ENCODE data around the gene CCDC106.

The CCDC106 gene

DNA sequence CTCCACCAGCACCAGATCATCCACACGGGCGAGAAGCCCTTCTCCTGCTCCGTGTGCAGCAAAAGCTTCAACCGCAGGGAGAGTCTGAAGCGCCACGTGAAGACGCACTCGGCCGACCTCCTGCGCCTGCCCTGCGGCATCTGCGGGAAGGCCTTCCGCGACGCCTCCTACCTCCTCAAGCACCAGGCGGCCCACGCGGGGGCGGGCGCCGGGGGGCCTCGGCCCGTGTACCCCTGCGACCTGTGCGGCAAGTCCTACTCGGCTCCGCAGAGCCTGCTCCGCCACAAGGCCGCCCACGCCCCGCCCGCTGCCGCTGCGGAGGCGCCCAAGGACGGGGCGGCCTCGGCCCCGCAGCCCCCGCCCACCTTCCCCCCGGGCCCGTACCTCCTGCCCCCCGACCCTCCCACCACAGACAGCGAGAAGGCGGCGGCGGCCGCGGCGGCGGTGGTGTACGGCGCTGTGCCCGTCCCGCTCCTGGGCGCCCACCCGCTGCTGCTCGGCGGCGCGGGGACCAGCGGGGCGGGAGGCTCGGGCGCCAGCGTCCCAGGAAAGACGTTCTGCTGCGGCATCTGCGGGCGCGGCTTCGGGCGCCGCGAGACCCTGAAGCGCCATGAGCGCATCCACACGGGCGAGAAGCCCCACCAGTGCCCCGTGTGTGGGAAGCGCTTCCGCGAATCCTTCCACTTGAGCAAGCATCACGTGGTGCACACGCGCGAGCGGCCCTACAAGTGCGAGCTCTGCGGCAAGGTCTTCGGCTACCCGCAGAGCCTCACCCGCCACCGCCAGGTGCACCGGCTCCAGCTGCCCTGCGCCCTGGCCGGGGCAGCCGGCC lies 33.1 kb upstream of the CCDC106 start:
- no peak for DNase-seq

DNA sequence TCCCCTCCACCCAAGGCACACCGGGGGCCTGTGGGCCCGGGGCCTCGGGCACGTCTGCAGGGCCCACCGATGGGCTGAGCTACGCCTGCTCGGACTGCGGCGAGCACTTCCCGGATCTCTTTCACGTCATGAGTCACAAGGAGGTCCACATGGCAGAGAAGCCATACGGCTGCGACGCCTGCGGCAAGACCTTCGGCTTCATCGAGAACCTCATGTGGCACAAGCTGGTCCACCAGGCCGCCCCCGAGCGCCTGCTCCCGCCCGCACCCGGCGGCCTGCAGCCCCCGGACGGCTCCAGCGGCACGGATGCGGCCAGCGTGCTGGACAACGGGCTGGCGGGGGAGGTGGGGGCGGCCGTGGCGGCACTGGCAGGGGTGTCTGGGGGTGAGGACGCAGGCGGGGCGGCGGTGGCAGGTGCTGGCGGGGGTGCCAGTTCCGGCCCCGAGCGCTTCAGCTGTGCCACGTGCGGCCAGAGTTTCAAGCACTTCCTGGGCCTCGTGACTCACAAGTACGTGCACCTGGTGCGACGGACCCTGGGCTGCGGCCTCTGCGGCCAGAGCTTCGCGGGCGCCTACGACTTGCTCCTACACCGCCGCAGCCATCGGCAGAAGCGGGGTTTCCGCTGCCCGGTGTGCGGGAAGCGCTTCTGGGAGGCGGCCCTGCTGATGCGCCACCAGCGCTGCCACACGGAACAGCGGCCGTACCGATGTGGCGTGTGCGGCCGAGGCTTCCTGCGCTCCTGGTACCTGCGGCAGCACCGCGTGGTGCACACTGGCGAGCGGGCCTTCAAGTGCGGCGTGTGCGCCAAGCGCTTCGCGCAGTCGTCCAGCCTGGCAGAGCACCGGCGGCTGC lies 32.2 kb upstream of the CCDC106 start:
- no peak for DNase-seq

DNA sequence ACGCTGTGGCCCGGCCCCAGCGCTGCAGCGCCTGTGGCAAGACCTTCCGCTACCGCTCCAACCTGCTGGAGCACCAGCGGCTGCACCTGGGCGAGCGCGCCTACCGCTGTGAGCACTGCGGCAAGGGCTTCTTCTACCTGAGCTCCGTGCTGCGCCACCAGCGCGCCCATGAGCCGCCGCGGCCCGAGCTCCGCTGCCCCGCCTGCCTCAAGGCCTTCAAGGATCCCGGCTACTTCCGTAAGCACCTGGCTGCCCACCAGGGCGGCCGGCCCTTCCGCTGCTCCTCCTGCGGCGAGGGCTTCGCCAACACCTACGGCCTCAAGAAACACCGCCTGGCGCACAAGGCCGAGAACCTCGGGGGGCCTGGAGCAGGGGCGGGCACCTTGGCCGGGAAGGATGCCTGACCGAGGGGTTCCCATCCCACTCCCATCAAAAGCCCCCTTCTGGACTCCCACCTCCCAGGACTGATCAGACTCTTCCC lies 31.6 kb upstream of the CCDC106 start:
- DNase-seq: no peak

DNA sequence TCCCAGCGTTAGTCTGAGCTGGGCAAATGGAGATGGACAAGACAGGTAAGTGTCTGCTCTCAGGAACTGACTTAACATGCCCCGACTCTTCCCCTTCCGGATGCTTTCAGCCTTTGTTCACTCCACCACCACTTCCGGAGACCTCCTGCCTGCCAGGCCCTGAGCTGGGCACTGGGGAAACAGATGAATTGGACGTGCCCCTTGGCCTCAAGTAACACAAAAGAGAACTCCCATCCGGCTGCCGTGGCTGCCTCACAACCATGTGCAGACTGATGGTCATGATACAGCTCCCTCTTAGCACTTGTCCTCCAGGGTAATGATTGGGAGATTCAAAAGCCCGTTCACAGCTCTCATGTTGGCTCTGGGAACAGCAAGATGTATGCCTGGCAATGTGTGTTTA lies 30.6 kb upstream of the CCDC106 start:
- DNase-seq: no peak

DNA sequence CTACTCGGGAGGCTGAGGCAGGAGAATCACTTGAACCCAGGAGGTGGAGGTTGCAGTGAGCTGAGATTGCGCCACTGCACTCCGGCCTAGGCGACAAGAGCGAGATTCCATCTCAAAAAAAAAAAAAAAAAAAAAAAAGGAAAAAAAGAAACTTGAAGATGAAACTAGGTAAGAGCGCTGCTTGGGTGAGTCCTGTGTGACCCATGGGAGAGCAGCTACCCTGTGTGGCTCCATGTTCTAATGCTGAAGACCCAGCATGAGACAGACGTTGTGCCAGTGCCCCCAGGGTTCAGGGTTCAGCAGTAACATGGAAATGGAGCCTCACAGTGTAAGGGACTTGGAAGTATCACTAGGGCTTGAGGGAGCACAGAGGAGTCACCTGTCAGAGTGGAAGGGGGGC lies 29.6 kb upstream of the CCDC106 start:
- no peak for DNase-seq

DNA sequence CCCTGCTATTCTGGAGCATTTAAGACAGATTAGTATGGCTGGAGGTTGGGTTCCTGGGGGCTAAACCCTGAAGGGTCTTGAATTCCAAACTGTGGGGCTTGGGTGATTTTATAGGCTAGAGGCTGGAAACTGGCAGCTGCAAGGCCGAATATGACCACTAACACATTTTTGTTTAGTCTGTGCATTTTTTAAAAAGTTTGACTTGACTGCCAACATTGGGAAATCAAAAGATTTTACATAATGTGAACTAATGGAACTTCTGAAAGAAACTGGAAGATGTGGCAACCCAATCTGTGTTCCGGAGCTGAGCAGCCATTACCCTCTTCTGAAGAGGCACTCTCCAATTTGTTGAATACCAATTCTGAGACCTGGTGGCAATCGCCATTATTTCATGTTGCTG lies 28.7 kb upstream of the CCDC106 start:
- DNase-seq: no peak

DNA sequence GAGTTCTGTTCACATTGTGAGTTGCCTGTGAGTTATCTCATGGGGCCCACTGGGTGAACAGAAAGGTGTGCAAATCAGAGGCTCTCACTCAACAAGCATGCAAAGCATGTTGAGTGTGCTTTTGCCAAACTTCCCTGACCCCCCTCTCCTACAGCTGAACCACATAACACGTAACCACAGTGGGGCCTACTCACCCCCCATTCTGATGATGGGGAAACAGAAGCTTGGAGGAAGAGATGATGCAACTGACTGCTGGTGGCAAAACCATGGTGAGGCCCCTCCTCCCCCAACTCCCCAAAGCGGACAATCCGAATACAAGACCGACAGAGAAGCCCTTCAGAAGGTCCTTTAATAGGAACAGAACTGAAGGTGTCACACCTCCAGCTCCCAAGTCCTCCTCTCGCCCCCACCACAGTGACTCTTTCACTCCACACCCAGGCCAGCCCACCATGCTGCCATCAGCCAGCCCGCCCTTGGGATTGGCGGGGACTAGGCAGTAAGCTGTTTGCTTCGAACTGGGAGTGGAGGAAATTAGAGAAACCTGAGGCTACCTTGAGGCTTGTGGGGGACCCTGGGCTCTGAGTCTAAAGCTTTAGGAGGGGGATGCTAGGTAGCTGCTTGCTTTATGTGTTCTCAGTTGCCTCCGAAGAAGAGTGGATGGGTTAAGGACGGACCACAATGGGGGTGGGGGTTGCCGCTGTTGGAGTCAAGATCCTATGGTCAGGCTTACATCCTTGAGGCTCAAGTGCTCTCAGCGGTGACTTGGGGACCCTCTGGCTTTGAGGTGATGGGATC lies 27.4 kb upstream of the CCDC106 start:
- no peak for DNase-seq

DNA sequence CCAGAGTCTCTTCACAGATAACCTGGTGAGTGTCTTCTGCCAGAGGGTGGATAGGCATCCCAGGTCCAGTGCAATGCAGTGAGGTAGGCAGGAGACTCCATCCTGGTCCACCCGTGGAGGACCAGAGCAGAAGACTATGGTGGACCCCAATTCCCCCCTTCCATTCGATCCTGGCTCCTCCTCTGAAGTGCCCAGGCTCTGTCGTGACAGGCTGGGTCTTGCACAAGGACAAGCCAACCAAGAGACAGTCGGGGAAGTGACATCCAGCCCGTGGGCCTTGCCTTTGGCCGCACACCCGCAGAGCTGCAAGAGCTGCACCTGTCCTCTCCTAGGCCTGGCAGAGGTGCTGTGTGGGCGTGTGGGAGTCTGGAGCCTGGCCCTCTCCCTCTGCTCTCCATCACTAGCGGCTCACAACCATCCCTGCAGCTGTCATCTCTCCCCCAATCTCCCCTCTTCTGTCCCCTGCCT lies 26.8 kb upstream of the CCDC106 start:
- DNase-seq: no peak

DNA sequence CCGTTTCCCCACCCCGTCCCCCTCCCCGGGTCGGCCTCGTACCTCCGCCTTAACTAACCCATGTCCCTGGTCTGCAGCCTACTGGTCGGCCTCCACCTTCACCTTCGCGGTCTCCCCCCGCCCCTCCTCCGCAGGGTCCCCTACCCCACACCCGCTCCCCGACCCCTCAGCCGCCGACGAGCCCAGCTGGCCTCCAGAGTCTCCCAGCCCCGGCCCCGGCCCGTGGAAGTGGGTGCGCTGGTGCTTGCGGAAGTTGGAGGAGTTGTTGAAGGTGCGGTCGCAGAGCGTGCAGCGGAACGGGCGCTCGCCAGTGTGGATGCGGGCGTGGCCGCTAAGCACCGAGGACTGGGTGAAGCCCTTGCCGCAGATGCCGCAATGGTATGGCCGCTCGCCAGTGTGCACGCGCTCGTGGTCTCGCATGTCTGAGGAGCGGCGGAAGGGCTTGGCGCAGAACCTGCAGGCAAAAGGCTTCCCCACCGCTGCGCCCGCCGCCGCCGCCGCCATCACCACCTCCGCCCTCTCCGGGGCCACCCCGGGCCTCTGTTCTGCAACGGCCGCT lies 26.3 kb upstream of the CCDC106 start:
- DNase-seq: no peak

DNA sequence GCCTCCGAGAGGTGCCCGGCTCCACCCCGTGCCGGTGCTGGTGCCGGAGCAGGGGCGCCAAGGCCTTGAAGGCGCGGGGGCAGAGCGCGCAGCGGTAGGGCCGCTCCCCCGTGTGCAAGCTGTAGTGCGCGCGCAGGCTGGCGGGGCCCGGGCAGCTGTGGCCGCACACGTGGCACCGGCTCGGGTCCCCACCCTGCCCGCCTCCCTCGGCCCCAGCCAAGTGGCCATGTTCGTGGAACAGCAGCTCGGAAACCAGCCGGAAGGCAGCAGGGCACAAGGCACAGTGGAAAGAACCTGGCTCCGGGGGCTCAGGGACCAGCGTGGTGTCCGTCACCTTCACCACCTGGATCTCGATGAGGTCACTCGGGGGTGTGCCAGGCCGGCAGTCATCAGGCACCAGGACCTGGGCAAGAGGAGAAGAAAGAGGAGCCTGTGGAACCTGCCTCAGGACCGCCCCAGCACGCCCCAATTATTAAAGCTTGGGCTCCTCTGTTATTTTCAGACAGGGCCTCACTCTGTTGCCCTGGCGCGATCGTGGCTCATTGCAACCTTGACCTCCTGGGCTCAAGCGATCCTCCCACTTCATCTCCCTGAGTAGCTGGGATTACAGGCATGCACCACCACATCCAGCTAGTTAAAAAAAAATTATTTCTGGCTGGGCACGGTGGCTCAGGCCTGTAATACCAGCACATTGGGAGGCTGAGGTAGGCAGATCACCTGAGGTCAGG lies 25.6 kb upstream of the CCDC106 start:
- no peak for DNase-seq

DNA sequence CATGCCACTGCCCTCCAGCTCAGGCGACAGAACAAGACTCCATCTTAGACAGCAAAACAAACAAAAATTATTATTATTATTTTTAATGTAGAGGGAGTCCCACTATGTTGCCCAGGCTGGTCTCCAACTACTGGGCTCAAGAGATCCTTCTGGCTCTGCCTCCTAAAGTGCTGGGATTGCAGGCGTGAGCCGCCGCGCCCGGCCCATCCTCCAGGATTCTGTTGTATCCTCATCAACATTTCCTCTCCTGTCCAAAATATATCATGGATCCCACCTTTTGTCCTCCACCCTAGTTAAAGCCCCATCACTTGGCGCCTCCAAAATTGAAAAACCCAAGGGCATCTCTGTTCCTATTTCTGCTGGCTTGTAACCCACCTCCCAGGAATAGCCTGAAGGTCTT lies 24.9 kb upstream of the CCDC106 start:
- DNase-seq: no peak

DNA sequence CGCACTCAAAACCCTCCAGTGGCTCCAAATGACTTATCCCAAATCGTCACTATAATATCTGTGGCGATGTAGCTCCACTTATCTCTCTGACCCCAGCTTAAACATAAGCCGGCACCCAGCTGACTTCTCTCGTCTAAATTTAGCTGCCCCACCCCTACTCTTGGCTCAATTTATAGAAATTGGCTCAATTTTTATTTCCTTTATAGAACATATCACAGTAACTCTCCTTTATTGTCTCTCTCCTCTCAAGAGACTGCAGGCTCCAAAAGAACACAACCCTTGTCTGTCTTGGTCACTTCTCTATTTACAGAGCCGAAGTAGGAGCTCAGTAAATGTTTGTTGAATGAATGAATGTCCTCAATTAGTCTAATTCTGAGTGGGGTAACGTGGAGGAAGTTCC lies 24.5 kb upstream of the CCDC106 start:
- no peak for DNase-seq

DNA sequence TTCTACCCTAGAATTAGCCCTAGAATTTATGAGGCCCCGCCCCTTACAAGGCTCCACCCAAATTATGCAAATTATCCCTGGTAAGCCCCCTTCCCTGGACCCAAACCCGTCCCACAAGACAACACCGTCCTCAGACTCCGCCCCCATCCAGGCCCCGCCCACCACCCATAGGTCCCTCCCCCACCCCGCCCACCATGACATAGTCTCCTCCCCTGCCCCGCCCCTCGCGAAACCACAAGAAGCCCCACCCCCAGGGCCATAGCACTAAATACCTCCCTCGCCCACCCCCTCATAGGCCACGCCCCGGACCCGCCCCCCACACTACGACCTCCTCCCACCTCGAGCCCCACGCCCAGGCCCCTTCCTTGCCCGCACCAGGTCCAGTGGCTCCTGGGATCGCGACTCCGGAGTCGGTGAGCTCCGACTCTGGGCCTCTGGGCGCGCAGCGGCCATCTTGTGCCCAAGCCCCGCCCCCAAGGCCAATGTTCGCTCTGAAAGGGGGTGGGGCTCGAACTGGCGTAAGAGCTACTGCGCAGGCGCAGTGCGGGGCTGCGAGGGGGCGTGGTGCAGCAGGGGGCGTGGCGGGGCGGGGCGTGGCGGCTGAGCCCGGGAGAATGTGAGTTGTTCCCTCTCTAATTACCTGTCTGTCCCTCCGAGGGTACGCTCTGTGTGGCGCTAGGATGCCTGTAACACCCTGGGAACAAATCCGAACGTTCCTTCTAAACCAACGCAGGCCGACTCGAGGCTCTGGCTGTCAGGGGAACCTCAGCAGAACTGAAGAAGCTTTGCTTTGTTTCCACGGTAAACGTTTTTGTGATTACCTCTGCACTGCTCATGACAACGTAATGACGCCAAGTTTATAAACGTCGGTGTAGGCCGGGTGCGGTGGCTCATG lies 23.7 kb upstream of the CCDC106 start, which contains the start of gene ZNF784:
Gene ZNF784 (minus strand): TSS at position 458 of the 895 bp plus-strand sequence. CDS start 5 bp downstream, at position 453.
- peak; percentile 95 for DNase-seq

DNA sequence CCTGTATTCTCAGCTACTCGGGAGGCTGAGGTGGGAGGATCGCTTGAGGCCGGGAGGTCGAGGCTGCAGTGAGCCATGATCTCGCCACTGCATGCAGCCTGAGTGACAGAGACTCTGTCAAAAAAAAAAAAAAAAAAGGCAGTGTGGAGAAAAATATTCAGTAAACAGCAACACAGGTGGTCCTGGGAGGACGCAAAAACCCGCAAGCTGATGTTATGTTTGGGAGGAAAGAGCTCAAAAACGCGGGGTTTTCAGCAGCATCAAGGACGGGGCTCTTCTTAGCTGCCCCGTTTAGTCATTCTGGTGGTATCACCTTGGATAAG lies 23.0 kb upstream of the CCDC106 start:
- DNase-seq: no peak

DNA sequence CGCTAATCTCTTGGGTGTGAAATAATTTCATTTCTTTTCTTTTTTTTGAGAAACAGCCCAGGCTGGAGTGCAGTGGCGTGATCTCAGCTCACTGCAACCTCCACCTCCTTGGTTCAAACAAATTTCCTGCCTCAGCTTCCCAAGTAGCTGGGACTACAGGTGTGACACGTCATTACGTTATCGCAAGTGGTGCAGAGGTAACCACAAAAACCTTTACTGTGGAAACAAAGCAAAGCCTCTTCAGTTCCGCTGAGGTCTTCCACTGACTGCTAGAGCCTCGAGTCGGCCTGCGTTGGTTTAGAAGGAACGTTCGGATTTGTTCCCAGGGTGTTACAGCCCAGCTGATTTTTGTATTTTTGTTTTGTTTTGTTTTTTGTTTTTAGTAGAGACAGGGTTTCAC lies 21.7 kb upstream of the CCDC106 start:
- no peak for DNase-seq

DNA sequence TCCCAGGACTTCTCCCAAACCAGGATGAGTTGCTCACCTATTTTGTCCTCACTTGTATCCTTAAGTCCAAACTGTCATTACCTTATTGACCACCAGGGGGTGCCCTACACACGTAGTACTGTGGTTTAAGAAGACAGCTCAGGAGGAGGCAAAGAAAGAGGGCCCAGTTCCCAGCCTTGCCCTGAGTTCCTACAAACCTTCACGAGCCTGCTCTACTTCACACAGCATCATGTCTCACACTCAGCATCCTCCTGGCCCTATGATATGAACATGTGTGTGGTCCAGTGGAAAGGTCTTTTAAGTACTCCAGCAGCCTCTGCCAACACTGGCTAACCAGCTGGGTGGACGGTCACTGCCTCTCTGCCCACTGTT lies 15.6 kb upstream of the CCDC106 start:
- DNase-seq: peak; percentile 78

DNA sequence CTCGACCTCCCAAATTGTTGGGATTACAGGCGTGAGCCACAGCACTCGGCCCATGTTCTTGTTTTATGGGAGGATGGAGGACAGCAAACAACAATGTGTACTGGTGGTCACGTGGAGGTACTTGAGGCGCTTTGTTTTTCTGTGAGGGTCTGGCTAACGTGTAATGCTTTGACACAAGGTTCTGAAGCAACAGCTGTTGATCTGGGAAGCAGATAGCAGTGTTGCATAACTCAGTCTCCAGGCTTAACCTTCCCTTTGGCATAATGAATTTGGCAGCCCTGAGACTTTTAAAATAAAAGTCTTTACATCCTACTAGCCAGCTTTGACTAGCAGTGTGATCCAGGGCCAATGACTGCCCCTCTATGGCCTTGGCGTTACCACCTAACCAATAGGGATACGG lies 14.2 kb upstream of the CCDC106 start:
- no peak for DNase-seq

DNA sequence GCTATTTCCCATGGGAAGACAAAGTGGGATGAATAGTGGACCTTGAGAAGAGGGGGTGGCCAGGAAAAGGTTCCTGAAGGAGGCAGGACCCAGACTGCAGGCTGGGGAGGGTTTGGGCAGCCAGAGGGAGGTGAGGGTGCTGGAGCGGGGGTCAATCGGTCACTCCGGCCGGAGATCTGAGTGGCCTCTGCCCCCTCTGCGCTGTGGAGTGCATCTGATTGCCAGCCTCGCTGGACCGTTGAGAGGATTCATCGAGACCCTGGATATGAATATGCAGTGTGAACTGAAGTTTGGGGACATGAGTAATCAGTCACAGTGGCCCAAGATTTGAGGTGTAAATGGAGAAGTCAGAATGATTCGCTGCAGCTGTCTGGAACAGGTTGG lies 12.7 kb upstream of the CCDC106 start:
- DNase-seq: no peak

DNA sequence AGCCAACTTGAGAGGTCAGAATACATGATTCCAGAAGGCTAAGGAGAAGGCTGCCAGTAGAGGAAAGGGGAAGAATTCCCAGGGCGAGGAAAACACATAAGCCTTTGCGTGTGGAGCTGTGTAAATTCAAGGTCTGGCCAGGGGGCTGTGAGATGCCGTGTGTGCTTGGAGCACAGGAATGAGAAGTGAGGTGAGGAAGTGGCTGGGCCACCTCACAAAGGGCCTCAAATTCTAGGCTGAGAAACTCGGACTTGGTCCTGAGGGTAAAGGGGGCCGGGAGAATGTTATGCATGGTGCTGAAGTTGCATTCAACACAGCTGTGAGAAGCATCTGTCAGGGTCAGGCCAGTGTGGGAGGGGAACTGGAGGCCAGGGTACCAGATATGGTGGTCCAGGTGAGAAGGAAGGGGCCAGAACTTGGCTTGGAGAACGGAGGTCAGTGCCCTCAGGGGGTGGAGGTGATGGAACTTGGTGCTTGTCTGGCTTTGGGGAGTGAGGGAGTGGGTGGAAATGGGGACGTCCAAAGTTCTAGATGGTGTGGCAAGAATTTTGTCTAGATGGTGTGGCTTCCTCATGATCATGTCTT lies 12.1 kb upstream of the CCDC106 start:
- no peak for DNase-seq

DNA sequence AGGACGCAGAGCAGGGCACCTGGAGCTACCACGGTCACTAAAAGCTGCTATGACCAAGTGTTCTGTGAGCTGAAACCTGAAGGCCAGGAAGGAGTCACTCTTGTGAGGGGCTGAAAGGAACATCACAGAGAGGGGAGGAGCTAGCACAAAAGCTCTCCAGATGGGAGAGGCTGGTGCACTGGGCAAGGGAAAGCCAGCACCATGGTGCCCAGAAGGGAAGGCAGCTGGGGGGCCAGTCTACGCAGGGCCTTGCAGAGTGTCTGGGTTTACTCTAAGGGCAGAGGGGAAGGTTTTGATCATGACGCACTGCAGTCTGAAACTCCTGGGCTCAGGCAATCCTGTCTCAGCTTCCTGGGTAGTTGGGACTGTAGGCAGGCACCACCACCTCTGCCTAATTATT lies 11.3 kb upstream of the CCDC106 start:
- DNase-seq: no peak

DNA sequence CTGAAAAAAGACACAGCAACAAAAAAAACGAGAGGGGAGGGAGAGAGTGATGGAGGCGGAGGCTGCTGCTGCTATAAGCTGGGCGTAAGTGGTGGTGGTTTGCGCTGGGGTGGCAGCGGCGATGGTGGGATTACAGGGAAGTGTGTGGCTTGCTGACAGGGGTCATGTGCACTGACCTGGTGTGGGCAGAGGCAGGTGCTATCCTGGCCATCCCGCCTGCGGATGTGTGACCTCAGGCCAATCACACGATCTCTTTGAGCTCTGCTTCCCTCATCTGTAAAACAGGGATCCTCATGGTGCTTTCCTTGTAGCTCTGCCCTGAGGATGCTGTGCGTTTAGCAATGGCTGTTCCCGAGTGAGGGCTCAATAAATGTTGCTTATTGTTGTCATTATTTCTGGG lies 10.5 kb upstream of the CCDC106 start:
- no peak for DNase-seq
